T-helper 2 cell treated with Interferon-gamma antibody and Interleukin-4, amounts not matched to agents 5 μg/mL and 100 μg/mL, for 36 hours (primary cell): ENCODE measurements around the gene SLC35E2B.
A peak's percentile ranks its signal among the peaks of the same experiment; 100 is the strongest.
"Not testable (repeated sequence)": the region's sequence is repeated elsewhere in the genome, so short reads cannot be mapped to it uniquely, and the experiment has no call there.

Experiments
- DNase-seq: peaks from one replicate; pipeline ENCODE4 v3.0.0; 2021; ENCODE audit warnings: low spot score
- H3K27ac Mint-ChIP-seq: one replicate; pipeline ENCODE4 v1.8.0; 2021; ENCODE audit warnings: mild to moderate bottlenecking, mixed read lengths
- H3K27me3 Mint-ChIP-seq: one replicate; pipeline ENCODE4 v1.8.0; 2021; ENCODE audit warnings: low read depth, mixed read lengths
- H3K36me3 Mint-ChIP-seq: one replicate; pipeline ENCODE4 v1.8.0; 2021; ENCODE audit warnings: low read depth, mixed read lengths
- H3K4me1 Mint-ChIP-seq: one replicate; pipeline ENCODE4 v1.8.0; 2021; ENCODE audit warnings: low read depth, mixed read lengths
- H3K4me3 Mint-ChIP-seq: one replicate; pipeline ENCODE4 v1.8.0; 2022; ENCODE audit warnings: mild to moderate bottlenecking, moderate library complexity, mixed read lengths
- H3K9me3 Mint-ChIP-seq: one replicate; pipeline ENCODE4 v1.8.0; 2021; ENCODE audit warnings: mixed read lengths

SLC35E2B gene

DNA sequence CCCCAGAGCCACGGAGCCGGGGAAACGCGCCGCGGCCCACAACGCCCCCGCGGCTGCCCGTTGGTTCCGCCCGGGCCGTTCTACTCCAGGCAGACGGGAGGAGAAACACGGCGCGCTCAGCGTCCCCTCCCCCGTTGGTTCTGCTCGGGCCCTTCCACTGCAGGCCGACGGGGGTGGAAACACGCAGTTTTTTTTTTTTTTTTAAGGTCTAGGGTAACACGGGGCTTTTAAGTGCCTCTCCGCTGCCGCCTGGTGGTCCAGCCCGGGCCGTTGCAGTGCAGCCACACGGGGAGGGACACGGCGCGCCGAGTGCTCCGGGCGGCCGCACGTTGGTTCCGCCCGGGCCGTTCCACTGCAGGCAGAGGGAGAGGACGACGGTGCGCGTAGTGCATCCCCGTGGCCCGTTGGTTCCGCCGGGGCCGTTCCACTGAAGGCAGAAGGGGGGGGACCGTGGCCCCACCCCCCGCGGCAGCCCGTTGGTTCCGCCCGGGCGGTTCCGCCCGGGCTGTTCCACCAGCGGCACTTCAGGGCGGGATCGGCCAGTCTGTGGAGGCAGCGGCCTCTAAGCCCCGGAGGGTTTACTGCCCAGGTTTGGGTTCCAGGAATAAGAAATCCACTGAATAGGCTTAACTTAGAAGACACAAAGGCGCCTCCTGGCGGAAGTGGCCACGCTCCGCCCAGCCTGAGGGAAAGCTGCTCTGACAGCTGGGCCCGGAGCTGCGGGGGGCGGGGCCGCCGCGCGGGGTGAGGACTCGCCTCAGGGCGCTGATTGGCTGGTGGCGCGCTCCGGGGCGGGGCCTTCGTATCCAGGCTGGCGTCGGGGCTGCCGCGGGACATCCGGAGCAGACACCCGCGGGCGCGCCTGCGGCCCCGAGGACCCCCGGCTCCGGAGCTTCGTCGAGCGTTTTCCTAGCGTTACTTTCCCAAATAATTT is at the start of gene SLC35E2B:
Gene SLC35E2B, minus strand, starts transcription at position 82 of the 934 bp plus-strand sequence. CDS start 16,096 bp downstream, outside the sequence.
- peak; percentile 94 for DNase-seq
- not testable (repeated sequence) for H3K9me3 Mint-ChIP-seq, H3K27me3 Mint-ChIP-seq, H3K4me1 Mint-ChIP-seq, H3K36me3 Mint-ChIP-seq
- H3K4me3 Mint-ChIP-seq = peak within 1 kb of the TSS; percentile 82
- peak within 1 kb of the TSS; percentile 96 for H3K27ac Mint-ChIP-seq

DNA sequence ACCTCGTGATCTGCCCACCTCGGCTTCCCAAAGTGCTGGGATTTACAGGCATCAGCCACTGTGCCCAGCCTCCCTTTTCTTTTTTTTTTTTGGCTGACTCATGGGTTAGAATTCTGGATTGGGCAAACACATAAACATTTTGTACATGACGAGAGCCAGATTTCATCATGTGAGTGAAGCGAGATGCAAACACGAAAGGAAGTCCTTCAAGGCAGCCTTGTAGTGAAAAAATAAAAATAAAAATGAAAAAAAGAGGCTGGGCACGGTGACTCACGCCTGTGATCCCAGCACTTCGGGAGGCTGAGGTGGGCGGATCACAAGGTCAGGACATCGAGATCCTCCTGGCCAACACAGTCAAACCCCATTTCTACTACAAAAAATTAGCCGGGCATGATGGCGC is 48.4 kb upstream of the SLC35E2B start:
- H3K27ac Mint-ChIP-seq, H3K36me3 Mint-ChIP-seq, H3K27me3 Mint-ChIP-seq, H3K9me3 Mint-ChIP-seq, H3K4me3 Mint-ChIP-seq, H3K4me1 Mint-ChIP-seq, DNase-seq: not testable (repeated sequence)

DNA sequence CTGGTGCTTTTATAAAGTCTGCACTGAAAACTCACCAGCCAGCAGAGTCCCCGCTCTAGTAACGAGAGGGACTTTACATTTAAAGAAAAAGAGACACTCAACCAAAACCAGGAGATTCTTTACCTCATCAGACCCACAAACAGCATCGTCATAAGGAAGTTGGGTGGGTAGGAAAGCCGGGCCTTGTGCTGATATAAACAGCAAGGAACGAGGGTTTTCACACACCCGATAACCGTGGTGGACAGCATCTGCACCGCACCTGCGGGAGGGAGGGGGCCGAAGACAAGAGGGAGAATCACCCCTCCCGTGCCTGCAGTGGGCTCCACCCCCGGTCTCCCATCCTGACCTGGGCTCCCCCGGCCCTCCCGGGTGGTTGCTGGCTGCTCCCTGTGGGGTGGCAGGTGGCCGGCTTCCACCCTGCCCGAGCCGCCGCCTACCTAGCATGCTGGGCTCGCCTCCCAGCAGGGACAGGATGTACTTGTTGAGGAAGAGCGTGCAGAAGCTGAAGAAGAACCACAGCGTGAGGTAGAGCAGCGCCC is 46.3 kb upstream of the SLC35E2B start:
- not testable (repeated sequence) for H3K4me3 Mint-ChIP-seq, H3K4me1 Mint-ChIP-seq, H3K9me3 Mint-ChIP-seq, H3K27me3 Mint-ChIP-seq, H3K36me3 Mint-ChIP-seq, DNase-seq, H3K27ac Mint-ChIP-seq

DNA sequence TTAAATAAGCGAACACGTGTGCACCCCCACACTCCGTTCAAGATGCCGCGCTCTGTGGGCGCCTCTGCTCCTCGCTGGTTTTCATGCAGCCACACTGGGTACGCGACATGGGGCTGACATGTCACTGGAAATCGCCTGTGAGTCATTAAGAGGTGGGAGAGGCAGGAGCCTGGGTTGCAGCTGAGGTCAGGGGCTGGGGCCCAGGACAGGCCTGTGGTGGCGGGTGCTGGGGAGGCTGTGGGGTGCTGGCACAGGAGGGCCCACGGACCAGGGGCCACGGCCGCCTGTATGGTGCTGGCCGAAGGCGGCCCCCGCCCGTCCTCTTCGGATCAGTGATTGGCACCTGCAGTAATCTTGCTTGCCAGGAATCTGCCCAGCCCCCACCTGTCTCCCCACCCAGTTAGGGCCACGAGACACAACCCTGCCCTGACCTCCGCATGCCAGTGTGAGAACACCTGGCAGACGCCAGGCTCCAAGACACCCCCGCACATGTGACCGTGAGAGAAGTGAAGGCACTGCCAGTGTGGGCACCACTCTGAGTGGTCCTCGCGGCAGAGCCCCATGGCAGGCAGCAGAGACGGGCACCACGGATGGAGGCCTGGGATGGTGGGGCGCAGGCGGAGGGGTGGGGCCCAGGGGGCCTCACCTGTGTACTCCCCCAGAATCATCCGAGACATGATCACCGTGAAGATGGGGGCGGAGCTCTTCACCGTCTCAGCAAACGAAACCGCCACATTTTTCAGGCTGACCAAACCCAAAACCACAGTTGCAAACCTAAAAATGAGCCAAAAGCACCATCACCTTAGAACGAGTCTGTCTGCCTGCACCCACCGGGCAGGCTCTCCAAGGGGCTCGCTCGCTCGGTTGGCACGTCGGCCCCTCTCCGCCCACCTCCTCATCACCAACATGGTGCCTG is 45.3 kb upstream of the SLC35E2B start:
- not testable (repeated sequence) for H3K36me3 Mint-ChIP-seq, H3K27ac Mint-ChIP-seq, H3K9me3 Mint-ChIP-seq, DNase-seq, H3K4me1 Mint-ChIP-seq, H3K4me3 Mint-ChIP-seq, H3K27me3 Mint-ChIP-seq

DNA sequence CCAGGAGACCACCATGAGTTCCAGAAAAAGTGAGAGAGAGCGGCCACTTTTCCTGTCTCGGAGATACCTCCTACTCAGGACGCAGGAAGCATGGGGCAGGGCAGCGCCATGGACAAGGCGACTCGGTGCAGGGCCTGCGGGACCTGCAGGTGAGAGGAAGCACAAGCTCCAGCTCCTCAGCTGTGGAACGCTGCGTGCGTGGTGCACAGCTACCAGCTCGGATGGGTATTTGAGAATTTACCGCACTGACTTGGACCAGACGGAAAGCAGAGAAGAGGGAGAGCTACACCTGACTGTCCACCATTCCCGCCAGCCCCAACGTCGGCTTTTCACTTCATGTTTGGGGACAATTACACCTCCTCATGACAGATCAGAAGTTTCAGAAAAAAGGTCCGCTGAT is 39.8 kb upstream of the SLC35E2B start:
- peaks cover 26% of the 10 kb centered on the region for H3K36me3 Mint-ChIP-seq
- DNase-seq = no peak
- H3K27ac Mint-ChIP-seq = no peak overlapping the region
- no peaks in the 10 kb centered on the region for H3K27me3 Mint-ChIP-seq
- H3K4me3 Mint-ChIP-seq = no peak overlapping the region
- no peaks in the 10 kb centered on the region for H3K9me3 Mint-ChIP-seq
- peaks cover 10% of the 10 kb centered on the region for H3K4me1 Mint-ChIP-seq

DNA sequence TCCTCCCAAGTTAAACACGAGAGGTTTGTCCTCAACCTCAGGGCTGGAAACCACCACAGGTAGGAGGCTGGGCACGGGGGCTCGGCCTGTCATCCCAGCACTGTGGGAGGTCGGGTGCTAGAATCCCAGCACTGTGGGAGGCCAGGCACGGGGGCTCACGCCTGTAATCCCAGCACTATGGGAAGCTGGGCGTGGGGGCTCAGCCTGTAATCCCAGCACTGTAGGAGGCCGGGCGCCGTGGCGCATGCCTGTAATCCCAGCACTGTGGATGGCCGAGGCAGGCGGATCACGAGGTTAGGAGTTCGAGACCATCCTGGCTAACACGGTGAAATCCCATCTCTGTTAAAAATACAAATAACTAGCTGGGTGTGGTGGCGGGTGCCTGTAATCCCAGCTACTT is 38.3 kb upstream of the SLC35E2B start:
- Mint-ChIP-seq H3K27me3 (no peaks in the 10 kb centered on the region), H3K4me3 (no peak overlapping the region), H3K36me3 (peaks cover 29% of the 10 kb centered on the region), H3K4me1 (peaks cover 10% of the 10 kb centered on the region), H3K9me3 (no peaks in the 10 kb centered on the region), H3K27ac (no peak overlapping the region)
- no peak for DNase-seq

DNA sequence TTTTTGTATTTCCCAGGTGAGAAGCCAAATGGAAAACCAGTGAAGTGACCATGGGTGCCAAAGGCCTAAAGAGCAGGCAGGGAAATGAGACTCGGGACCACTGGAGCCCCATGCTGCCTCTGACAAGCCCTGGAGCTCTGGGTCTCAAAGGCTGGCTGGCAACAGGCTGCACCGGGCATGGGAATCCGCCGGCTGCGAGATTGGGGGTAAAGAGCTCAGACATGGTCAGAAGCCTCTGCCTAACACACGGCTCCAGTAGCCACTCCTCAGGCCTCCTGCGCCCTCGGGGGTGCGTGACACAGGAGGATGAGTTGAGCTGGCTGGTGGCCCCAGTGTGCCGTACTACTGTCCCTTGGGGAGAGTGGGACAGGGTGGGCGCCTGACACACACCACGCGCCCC is 37.6 kb upstream of the SLC35E2B start:
- peaks cover 28% of the 10 kb centered on the region for H3K36me3 Mint-ChIP-seq
- H3K9me3 Mint-ChIP-seq, DNase-seq, H3K27ac Mint-ChIP-seq, H3K4me3 Mint-ChIP-seq, H3K27me3 Mint-ChIP-seq: not testable (repeated sequence)
- peaks cover 10% of the 10 kb centered on the region for H3K4me1 Mint-ChIP-seq

DNA sequence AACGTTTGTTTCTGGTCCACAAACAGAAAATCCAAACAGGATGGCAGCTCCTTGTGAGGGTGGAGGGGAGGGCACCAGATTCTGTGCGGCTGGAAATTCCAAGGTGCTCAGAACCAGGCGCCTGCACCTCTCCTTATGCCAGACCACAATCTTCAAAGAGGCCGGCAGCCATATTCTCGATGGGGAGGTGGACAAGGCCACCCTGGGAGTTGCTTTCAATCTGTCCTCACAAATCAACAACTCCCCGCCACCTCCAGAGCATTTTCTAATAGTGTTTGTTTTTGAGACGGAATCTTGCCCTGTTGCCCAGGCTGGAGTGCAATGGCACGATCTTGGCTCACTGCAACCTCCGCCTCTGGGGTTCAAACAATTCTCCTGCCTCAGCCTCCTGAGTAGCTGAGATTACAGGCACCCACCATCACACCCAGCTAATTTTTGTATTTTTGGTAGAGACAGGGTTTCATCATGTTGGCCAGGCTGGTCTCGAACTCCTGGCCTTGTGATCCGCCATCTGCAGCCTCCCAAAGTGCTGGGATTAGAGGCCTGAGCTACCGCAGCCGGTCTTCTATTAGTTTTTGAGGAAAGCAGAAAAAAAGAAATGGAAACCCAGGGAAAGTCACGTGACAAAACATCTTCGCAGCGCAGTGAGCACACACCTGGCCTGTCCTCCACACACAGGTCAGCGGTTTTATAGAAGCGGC is 36.7 kb upstream of the SLC35E2B start:
- Mint-ChIP-seq H3K4me3 (peak overlapping the region; percentile 83), H3K4me1 (peaks cover 12% of the 10 kb centered on the region), H3K27ac (peak overlapping the region; percentile 99), H3K36me3 (peaks cover 28% of the 10 kb centered on the region)
- not testable (repeated sequence) for H3K9me3 Mint-ChIP-seq, DNase-seq, H3K27me3 Mint-ChIP-seq

DNA sequence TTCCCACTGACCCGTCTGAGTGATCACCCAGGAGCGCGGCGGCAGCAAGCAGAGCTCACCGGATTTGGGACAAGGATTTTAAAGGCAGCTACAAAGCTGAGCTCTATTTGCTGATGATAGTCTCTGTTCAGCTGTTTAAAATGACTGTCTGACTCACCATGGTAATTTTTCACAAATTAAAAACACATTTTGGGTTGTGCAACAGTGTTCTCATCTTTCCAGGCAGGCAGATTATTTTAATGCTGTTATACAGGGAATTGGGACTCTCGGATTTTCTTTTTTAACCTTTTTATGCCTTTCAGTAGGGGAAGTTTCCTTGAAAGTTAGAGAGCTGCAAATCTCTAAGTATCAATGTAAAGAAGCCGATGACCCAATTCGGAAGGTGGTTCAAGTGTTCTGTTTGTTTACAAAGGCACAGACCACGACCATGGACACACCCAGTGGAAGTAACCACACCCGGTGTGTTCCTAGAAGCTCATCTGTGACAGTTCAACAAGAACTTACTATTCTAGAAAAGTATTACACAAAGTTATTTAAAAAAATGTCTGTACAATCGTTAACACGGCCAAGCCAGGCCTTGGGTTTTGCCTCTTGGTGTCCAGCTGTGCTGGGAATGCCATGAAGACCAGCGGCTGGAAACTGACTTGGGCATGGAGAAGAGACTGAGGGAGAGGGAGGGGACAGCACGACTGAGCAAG is 35.9 kb upstream of the SLC35E2B start:
- DNase-seq, H3K27me3 Mint-ChIP-seq, H3K9me3 Mint-ChIP-seq: not testable (repeated sequence)
- Mint-ChIP-seq H3K27ac (peak overlapping the region; percentile 99), H3K4me3 (peak overlapping the region; percentile 83), H3K36me3 (peaks cover 26% of the 10 kb centered on the region), H3K4me1 (peaks cover 12% of the 10 kb centered on the region)

DNA sequence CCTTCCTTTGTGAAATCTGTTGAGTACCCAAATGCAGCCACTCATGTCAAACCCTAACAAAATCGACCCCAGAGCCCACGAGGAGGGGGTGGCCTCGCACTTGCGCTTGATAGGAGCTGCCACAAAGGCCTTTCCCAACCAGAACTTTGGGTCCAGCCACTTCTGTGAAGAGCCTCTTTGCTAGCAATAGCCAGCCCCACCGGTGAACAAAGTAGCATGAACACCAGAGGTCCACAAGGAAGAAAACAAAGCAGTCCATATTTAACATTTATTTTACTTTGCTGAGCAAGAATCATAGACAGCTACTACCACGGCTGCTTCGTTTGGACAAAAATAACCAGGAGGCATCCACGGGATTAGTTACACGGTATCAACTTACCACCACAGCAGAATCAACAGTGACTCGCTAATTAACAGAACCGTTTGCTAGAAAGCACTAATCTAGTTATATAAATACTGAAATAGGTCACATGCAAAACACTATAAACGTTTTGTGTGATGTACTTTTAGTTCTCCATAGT is 34.6 kb upstream of the SLC35E2B start:
- not testable (repeated sequence) for H3K27me3 Mint-ChIP-seq, DNase-seq, H3K9me3 Mint-ChIP-seq
- peaks cover 21% of the 10 kb centered on the region for H3K36me3 Mint-ChIP-seq
- H3K4me1 Mint-ChIP-seq = peaks cover 12% of the 10 kb centered on the region
- peak overlapping the region; percentile 73 for H3K27ac Mint-ChIP-seq
- peak overlapping the region; percentile 7 for H3K4me3 Mint-ChIP-seq

DNA sequence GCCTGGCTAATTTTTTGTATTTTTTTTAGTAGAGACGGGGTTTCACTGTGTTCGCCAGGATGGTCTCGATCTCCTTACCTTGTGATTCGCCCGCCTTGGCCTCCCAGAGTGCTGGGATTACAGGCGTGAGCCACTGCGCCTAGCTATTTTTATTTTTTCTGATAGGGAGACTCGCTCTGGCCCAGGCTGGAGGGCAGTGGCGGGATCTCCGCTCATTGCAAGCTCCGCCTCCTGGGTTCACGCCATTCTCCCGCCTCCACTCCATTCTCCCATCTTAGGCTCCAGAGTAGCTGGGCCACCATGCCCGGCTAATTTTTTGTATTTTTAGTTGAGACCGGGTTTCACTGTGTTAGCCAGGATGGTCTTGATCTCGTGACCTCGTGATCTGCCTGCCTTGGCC is 33.5 kb upstream of the SLC35E2B start:
- DNase-seq, H3K9me3 Mint-ChIP-seq, H3K27me3 Mint-ChIP-seq: not testable (repeated sequence)
- H3K4me1 Mint-ChIP-seq = peaks cover 15% of the 10 kb centered on the region
- H3K4me3 Mint-ChIP-seq = peak overlapping the region; percentile 65
- H3K36me3 Mint-ChIP-seq = peaks cover 28% of the 10 kb centered on the region
- H3K27ac Mint-ChIP-seq = peak overlapping the region; percentile 71

DNA sequence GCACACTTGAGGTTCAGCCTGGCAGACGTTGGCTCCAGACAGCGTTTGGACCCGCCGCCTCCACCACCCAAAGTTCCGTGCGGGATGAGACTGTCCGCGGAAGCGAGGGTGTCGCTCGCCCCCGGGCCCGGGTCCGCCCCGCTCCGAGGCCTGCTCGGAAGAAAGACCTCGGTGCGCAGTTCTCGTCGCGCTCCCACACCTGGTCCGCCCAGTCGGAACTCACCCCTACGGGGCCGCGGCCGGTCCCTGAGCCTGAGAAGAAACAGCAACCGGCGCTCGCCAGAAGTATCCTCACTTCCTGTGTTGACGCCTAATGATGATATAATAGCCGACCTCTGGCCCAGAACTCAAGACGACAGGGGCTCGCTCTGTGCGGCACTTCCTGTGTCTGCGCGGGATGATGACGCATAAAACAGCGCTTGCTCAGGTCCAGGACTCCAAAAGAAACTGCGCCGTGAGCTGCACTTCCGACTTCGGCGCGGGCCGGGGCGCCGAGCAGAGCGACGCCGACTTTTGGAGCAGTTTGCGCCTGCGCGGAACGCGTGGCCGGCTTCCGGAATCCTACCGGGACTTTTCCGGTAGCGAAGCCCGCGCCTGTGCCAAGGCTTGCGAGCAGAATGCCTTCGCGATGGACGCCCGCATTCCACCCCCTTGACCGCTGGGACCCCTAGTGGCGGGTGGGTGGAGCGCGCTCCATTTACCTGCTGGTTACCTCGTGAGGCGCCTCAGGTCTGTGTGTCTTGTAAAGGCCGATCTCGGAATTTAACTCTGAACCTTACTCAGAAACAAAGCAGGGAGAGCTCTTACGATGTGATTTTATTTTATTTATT is 31.7 kb upstream of the SLC35E2B start, which contains the start of gene CDK11A:
Gene CDK11A, minus strand, starts transcription at position 323 of the 830 bp plus-strand sequence. CDS start 1,539 bp downstream, outside the sequence.
- Mint-ChIP-seq H3K27ac (peak within 1 kb of the TSS; percentile 94), H3K36me3 (peaks cover 29% of the 10 kb centered on the region), H3K4me1 (peaks cover 14% of the 10 kb centered on the region), H3K4me3 (peak within 1 kb of the TSS; percentile 86)
- H3K9me3 Mint-ChIP-seq, H3K27me3 Mint-ChIP-seq: not testable (repeated sequence)
- DNase-seq = peak; percentile 99
